Superior temporal gyrus (tissue), 1 donor: Measurements from ENCODE around the gene C10orf90.

Experiments used
- DNase-seq: peaks from one replicate; pipeline ENCODE4 v3.0.0-alpha.2; 2016; ENCODE audit errors: extremely low spot score

Gene C10orf90

DNA sequence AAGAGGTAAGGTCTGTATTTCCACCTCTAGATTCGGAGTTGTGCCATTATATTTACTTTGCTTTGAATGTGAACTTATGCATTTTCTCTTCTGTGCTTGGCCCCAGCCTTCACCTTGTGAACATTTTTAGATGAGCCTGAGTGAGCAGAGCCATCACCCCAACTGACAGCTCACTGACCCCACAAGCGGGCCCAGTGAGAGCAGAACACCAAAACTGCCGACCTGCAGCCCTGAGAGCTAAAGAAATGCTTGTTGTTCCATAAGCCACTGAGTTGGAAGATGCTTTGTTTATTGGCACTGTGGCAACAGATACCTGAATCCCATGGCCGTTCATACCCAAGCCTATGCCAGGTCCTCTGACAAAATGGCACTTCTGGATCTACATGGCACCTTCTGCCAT, 37.8 kb downstream of the C10orf90 start:
- no peak for DNase-seq

DNA sequence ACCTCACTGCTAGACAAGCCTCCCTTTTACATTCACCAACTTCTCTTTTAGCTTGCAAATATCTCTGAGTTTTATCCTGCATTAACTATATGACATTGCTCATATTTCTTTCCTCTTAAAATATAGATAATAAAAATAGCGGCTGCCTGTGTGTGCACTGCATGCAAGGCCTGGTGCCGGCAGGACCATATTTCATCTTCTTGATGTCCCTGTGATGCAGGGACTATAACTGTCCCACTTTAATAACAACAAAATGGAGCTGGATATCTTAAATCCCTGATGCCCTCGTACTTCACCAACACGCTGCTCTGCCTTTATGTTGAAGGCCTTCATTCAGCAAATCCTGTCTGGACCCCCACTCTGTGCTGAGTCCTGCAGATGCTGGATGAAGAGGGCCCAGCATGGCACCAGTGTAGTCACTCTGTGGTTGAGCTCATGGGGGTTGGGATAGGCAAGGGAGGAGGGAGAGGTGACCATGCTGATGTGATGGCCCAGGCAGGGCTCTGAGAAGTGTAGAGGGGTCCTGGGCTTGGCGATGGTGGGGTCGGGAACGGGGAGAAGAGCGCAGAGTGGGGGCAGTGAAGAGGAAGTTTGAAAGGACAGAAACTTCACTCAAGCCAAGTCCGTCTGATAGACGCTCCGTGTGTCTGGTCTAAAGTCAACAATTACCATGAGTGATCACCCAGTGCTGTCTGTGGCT, 40.4 kb downstream of the C10orf90 start:
- DNase-seq, result no peak

DNA sequence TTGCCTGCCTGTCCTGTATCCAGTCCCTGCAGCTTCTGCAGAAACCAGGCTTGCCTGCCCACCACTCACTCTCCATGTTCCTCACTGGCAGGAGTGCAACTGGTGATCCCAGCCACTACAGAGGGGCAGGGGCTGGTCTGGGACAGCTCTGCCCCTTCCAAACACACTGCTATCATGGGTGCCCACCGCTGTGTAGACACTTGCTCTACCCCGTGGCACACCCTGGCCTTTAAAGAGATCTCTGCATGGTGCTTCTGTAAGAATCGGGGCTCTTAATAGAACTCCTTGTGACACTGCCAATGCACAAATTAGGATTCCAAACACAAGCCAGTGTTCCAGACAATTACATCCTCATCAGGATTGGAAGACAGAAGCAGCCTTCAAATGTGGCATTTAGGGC, 41.7 kb downstream of the C10orf90 start:
- DNase-seq, result peak; percentile 89

DNA sequence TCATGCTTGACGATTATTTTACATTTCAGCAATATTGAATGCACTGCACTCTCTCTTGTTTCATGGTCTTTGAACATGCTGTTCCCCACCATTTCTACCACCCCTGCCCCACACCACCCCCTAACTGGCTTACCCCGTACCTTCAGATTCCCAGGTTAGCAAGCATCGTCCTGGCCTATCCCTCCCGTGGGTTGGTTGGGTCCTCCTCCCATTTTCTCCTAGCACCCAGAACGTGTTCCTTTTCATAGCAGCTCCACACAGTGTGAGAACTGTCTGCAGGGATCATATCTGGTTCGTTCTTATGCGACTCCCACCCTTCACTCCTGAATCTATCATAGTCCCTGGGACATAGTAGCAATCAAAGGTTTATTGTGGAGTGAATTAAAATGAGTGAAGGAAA, 48.6 kb downstream of the C10orf90 start:
- DNase-seq, result no peak

DNA sequence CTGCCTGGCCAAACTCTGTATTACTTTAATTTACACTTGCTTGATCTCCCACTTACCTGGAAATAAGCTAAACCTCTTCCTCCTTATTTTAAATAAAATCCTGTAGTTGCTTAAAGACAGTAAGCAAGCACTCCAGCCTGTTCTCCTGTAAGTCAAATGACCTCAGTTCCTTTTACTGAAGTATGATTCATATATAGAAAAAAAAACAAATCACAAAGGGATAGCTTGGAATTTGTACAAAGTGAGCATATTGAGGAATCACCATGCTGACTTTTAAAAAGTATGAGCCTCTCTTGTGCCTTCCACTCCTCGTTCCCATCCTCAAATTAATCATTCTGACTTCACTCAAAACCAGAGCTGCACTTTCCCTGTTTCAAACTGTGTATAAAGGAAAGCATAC, 52.0 kb downstream of the C10orf90 start:
- no peak for DNase-seq

DNA sequence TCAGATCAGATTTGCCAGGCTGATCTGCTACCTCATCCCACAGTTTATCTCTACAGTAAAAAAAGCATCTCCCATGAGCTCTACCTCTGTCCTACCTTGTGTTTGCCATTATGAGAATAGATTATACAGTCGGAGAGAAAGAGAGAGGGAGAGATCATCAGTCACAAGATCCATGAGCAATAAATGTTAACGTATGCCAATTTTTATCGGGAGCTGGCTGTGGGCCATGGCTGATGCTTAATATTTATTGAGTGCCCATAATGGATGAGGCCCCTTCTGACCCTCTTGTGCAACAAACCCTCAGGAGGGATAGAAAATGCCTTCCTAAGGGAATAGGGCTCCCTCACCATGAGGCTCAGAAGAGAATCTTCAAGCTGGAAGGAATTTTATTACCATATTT, 52.8 kb downstream of the C10orf90 start:
- no peak for DNase-seq

DNA sequence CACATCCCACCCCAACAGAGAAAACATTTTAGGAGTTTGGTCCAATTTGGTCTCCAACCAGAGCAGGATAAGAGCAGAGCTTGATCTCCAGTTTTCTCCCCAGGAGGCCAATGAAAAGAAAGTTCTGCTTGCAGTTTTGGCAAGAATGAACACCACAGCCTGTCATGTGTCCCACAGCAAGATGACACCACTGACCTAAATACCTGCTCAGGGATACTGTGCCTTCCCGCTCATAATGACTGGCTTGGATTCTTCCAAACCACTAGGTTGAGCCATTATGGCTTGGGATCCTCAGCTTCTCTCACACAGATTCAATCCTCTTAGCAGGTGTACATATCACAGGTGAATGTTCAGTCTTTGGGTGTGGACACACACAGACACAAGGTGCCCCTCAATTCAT, 53.3 kb downstream of the C10orf90 start:
- no peak for DNase-seq

DNA sequence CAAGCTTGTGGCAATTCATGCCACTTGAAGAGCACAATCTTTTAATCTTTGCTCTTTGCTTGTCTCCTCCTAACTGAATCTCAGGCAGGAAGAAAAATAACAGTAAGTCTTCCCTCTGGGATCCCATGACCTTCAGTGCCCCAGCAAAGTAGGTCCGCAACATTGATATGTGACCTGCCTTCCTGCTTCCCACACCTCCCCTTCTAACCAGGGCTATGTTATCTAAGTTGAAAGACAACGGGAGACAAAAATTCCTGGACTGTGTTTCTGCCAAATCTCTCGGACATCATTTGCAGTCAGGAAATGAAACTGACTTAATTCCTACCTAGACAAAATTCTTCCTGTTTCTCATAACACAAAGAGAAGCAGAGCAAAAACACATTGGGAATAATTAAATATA, 53.8 kb downstream of the C10orf90 start:
- DNase-seq, result no peak

DNA sequence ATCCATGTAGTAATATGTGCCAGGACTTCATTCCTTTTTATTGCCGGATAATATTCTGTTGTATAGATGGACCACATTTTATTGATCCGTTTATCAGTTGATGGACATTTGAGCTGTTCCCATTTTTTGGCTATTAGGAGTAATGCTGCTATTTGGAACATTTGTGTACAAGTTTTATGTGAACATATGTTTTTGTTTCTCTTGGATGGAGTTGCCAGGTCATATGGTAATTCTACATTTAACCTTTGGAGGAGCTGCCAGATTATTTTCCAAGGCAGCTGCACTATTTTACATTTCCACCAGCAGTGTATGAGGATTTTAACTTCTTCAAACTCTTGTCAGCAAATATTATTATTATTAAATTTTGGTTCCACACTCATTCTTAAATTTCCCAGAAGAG, 59.2 kb downstream of the C10orf90 start:
- no peak for DNase-seq

DNA sequence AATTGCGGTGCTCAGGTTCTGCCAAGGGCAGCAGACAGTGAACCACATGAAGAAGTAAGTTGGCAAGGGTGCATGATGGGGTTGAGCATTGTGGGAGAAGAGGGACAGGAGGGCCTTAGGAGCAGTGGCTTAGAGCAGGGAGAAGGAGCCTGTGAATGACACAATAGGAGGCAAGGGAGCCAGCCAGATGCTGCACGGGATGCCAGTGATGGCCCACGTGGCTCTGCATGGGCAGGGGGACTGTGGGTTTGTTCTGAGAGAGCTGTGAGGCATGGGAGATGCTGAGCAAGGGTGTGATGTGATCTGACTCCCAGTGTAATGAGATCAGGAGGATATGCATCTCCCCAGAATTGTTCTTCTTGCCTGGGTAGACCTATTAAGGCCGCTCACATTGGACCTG, 60.9 kb downstream of the C10orf90 start:
- peak; percentile 74 for DNase-seq

DNA sequence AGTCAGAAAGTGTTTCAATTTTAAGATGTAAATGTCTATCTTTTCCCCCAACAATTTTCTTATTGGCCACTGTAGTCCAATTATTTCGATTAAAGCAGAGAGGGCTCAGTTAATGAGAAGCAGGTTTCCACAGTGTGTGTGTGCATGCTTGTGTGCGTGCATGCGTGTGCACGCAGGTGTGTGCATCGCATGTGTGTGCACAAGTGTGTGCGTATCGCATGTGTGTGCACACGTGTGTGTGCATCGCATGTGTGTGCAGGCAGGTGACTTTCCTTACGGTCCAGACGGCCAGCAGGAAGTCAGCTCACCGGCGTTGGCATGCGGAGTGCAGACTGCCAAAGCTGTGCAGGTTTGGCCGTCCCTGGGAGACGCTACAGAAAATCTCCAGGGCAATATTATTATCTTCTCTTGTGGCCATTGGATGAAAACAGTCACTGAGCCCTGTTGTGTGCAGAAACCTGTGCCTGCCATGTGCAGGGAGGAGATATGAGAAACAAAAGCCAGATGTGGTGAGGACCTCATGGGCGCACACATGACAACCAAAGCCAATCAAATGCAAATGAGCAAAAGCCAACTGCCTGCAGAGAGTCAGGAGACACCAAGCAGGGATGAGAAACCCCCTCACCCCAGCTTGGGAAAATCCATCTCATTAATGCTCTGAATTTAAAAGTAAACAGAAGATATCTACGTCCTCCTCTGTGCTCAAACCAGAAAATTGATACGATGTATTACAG, 70.4 kb downstream of the C10orf90 start:
- DNase-seq, result no peak

DNA sequence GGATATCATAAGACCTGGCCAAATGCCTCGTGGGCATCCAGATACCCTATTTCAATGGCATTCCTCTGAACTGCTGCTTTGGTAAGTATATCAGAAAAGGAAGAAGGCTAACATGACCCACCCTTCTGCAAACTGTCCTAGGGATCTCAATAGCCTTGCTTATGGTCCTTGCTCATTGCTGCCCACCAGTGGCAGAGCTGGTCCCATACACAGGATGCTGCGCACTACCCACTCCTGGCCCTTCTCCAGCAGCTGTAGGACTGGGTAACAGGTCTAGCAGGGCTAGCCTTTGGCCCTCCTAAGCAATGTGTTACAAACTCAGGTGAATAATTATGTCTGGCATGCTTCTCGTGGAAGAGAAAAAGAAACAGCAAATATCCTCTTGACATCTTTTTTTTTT, 72.5 kb downstream of the C10orf90 start:
- peak; percentile 77 for DNase-seq

DNA sequence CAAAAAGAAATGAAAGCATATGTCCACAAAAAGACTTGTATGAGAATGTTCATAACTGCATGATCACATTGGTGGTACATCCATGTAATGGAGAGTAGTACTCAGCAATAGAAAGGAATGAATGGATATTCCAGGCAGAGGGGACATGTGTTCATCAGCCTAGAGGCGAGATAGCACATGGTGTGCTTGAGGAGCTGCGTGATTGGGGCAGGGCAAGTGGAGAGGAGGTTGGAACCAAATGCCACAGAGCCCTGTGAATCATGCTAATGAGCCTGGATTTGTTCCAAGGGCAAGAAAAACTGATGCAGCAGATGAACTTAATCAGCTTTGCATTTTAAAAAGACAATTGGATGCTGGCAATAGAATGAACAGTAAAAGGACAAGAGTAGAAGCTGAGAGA, 73.3 kb downstream of the C10orf90 start:
- no peak for DNase-seq

DNA sequence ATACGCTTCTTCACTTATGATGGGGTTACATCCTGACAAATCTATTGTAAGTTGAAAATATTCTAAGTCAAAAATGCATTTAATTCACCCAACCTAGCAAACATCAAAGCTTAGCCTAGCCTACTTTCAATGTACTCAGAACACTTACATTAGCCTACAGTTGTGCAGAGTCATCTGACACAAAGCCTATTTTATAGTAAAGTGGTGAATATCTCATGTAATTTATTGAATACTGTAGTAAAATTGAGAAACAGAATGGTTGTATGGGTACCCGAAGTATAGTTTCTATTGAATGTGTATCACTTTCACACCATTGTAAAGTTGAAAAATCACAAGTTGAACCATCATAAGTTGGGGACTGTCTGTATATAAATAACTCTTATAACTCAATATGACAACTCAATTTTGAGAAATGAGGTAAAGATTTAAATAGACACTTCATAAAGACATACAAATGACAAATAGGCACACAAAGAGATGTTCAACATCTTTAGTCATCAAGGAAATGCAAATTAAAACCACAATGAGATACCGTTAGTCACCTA, 73.9 kb downstream of the C10orf90 start:
- no peak for DNase-seq

DNA sequence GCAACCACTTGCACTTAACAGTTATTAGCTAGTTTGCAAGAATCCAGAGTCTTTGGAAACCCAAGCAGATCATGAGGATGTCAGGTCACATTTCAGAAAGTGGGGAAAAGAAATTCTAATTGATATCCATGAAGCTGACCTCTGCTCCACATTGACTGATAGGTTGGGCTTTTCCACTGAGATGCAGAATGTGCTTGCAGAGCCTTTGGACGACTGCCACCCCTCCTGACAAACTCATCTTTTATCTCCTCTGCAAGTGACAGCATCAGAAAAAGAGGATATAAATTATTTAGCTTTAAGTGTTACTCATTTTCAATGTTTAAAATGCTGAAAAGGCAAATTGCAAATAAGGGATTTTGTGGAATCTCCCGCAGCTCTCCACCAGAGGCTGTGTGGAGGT, 75.3 kb downstream of the C10orf90 start:
- DNase-seq, result peak; percentile 62

DNA sequence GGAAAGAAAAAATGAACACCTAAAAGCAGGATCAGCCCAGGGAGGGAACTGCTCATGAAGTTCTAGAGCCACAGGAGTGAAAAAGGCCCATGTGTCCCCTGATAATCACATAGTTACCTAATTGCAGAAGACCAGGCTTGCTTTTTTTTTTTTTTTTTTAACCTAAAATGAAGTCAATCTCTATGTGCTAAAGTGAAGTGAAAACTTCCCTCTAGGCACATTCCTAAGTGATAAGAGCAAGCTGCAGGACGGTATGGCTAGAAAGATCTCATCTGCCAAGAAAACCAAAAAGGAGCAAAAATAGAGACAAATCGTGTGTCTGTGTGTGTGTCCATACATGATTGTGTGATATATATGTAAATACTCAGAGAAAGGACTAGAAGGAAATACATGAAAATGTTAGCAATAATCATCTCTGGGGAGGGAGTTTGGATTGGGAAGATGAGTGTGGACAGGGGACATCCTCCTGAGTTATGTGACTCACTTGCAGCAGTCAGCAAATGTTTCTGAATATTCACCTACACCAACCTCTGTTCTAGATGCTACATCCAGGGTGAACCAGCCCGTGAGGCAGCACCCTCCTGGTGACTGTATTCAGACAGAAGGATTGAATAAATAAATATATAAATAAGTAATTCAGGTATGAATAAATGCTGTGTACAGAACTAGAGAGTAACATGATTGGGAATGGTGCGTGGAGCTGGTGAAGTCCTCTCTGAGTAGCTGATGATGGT, 76.4 kb downstream of the C10orf90 start:
- no peak for DNase-seq

DNA sequence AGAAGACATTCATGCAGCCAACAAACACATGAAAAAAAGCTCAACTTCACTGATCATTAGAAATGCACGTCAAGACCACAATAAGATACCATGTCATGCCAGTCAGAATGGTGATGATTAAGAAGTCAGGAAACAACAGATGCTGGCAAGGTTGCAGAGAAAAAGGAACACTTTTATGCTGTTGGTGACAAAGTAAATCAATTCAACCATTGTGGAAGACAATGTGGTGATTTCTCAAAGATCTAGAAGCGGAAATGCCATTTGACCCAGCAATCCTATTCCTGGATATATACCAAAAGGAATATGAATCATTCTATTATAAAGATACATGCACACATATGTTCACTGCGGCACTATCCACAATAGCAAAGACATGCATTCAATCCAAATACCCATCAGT, 77.6 kb downstream of the C10orf90 start:
- DNase-seq, result no peak

DNA sequence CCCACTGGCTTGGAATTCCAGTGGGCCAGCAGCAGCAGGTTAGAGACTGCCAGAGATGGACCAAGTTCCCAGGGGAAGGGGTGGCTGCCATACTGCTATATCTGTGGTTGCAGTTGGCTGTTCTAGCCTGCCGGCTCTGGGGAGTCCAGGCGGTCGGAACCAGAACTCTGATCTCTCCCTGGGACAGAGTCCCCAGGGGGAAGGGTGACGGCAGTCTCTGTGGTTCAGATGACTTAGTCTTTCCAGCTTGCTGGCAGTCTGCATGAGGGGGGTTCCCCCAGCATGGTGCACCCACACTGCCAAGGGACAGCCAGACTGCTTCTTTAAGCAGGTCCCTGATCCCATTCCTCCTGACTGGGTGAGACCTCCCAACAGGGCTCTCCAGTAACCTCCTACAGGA, 82.5 kb downstream of the C10orf90 start:
- no peak for DNase-seq

DNA sequence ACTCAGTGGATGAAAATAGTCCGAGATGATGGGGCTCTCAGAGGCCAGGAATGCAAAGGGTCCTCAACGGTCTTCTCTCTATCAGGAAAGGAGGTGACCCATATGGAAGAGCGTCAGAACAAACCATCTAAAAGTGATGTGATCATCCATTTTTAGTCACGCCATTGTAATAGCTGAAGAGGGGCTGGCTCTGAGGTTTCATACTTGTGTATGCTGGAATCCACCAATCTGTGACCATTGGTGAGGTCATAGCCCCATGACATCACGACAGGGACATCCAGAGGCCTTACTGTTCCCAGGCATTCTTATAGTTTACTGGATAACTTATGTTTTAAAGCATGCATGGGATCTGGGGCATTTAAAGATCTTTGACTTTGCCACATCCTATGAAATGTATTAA, 83.6 kb downstream of the C10orf90 start:
- DNase-seq, result no peak

DNA sequence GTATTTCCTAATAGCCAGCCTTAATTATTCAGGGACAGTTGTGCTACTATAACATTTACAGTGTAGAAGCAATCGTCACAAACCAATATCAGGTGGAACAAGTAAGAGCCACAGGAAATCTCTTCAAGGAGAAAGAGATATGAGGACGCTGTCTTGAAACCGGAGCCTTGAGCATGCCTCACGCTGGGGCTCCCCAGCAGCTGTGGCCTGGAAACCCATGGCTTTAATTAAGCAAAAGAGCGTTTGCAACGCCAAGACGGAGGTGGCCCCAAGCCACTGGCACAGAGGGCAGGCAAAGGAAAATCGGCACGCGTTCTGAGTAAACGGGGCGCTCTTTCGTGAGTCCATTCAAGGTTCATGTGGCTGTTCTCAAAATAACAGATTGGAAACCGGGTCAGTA, 84.4 kb downstream of the C10orf90 start:
- no peak for DNase-seq

DNA sequence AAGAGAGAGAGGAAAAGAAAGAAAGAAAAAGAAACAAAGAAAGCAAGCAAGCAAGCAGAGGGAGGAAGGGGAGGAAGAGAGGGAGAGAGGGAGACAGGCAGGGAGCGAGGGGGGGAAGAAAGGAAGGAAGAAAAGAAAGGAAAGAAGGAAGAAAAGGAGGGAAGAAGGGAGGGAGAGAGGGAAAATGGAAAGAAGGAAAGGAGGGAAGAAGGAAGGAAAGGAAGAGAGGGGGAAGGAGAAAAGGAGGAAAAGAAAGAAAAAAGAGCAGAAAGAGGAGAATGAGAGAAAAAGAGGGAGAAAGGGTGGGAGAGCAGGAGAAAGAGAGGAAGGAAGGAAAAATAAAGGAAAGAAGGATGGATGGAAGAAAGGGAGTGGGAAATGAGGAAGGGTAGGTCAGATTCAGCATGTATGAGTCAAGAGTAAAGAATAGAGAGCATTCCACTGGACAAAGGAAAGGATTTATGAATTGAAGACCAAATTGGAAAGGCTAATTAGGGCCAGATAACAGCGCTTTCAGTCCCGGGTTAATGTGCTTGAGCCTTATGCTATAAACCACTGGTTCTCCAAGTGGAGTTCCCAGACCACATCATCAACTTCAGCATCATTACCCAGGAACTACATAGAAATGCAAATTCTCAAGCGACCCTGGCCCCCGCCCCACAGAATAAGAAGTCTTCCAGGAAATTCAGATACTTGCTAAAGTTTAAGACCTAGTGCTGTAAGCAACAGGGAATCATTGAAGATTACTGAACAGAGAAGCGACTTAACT, 85.1 kb downstream of the C10orf90 start:
- no peak for DNase-seq

DNA sequence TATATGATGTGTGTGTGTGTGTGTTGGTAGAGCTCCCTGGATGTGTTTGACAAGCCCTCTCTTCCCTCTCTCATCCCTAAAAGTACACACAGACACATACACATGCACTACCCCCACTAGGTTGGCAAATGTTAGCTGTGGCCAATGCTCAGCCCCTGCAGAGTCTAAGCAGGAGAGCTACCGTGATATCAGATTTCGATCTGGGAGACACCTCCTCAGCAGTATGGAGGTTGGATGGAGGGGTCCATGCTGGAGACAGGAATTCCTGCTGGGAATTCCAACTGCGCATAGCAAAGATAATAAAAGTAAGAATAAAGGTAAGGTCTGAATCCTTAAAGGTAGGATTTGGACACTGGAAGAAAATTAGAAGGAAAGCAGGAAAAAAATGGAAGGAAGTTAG, 85.7 kb downstream of the C10orf90 start:
- DNase-seq, result no peak
